Forelimb muscle (tissue), 1 donor: ENCODE data around the gene RNF13. TPM values are rescaled to one million over a fixed set of nuclear protein-coding genes. Genes with fewer than 3 reads are reported as not detected.

Experiments used
- DNase-seq: peaks from one replicate; pipeline ENCODE4 v3.0.0-alpha.2; 2013; ENCODE audit warnings: low read depth
- polyA plus RNA-seq: library from polyadenylated mRNA; unstranded; fragments of 120-200 nt; gene quantifications from one replicate; pipeline ENCODE4 v1.2.1, GENCODE V29; 2013; ENCODE audit not compliant: insufficient read length

Gene RNF13, protein sequence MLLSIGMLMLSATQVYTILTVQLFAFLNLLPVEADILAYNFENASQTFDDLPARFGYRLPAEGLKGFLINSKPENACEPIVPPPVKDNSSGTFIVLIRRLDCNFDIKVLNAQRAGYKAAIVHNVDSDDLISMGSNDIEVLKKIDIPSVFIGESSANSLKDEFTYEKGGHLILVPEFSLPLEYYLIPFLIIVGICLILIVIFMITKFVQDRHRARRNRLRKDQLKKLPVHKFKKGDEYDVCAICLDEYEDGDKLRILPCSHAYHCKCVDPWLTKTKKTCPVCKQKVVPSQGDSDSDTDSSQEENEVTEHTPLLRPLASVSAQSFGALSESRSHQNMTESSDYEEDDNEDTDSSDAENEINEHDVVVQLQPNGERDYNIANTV
- polyA plus RNA-seq = 33.2 TPM

DNA sequence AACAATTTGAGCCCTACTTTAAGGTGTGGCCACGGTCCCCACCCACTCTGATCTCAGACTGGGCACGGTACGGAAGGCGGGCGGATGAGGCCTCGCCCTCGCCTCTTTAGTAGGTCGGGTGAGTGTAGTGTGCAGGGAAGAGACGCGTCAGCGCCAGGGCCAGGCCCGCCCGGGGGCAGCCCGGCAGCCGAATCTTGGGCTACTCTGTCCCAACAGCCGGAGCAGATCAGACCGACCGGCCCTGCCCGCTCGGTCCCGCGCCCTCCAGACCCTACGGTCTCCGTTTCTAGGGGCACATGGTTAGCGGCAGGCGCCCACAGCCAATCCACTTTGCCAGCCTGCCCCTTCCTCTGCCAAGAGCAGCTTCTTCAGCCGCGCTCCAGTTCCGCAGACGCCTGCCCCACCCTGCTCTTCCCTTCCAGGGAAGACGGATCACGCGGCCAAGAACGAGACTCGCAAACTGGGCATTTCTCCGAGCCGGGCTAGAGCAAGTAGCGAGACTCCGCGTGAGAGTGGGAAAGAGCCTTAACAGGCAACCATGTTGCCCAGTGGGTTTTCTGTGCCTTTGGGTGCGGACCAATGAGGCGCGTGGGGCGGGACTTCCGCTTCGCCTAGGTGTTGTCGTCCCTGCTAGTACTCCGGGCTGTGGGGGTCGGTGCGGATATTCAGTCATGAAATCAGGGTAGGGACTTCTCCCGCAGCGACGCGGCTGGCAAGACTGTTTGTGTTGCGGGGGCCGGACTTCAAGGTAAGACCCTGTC lies at the start of gene RNF13:
Gene RNF13, plus strand, starts transcription at position 610 of the 761 bp plus-strand sequence. CDS start 32,812 bp downstream, outside the sequence.
- peak; percentile 92 for DNase-seq

GRCh38 chr3:149763565-149764195 lies 49.3 kb upstream of the RNF13 start:
- no peak for DNase-seq

- no peak for DNase-seq
Measured at GRCh38 chr3:149764302-149764701, 48.7 kb upstream of the RNF13 start.

GRCh38 chr3:149765762-149766334 lies 47.2 kb upstream of the RNF13 start:
- no peak for DNase-seq

GRCh38 chr3:149767720-149768119 lies 45.3 kb upstream of the RNF13 start:
- DNase-seq = no peak

DNA sequence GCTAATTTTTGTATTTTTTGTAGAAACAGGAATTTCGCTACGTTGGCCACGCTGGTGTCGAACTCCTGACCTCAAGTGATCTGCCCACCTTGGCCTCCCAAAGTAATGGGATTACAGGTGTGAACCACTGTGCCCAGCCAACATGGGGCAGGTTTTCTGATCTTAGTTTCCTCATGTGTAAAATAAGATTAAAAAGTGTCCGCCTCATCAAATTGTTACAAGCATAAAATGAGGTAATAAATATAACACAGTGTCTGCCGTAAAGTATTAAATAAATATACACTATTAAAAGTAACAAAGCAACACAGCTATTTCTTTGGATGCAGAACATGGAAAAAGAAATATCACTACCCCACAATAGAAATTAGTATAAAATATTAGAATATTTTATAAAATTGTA lies 44.3 kb upstream of the RNF13 start:
- DNase-seq = no peak

DNA sequence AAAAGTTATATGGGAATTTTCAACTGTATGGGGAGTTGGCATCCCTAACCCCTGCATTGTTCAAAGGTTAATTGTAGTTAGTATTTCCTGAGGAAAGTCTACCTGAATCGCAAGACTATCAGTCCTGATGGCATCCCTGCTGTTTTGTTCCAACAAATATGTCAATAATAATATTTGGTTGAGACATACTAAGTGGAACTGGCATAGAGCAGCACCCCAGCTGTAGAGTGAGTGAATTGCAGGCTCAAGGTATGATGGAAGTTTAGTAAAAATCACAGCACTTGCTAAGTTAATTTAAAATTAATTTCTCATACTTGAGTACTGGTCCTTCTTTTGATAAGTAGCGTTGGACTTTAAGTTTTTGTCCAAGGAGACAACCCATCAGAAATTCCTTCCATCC lies 42.8 kb upstream of the RNF13 start:
- DNase-seq = no peak

GRCh38 chr3:149771652-149772271 lies 41.3 kb upstream of the RNF13 start:
- no peak for DNase-seq

DNA sequence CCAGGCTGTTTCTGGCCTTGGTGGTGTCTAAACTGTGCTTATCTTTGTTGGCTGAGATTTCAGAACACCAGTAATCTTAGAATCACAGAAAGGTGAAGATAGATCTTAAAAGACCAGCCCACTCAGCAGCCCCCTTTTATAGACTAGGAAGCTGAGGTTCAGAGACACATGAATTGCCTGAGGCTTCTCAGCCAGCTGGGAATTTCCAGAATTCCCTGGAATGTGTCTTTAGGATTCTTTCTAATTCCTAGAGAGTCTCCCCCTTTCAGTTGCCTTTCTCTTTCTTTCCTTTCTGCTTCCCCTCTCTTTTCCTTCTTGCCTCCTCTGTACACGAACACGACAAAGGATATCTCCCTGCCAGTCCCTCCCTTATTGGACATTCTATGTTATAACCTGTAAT lies 40.2 kb upstream of the RNF13 start:
- DNase-seq = no peak

- no peak for DNase-seq
Measured at GRCh38 chr3:149776170-149776569, 36.8 kb upstream of the RNF13 start.

DNA sequence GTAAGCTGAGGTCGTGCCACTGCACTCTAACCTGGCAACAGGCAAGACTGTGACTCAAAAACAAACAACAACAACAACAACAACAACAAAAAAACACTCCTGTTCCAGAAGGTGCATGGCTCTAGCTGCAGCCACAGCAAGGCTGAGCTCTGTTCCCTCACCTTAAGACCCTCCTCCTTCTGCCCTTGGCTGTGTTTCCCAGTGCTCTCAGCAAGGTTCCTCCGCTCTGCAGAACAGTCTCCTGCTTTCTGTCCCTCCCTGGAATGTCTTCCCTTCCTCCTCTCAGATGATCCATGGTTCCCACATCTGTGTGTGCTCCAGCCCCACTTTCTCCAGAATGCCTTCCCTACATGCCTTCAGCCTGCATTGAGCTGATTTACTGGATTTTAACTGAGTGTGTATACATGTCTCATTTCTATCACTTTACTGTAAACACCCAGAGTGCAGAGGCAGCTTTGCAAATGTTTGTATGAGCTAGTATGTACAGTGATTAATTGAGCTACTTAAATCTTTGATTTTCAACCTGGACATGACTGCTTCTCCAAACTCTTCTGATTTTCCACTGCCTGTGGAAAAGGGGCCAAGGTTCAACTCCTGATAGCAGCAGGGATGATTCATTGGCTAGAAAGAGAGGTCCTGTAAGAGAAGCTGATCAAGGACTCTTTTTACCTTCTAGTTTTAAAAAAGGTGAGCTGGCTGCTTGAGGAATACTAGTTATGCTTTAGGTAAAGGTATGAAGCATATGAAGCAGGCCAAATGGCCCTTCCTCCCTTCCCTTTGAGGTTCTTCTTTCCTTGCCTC lies 35.4 kb upstream of the RNF13 start:
- DNase-seq = no peak

- DNase-seq = no peak
Measured at GRCh38 chr3:149781211-149781610, 31.8 kb upstream of the RNF13 start.

DNA sequence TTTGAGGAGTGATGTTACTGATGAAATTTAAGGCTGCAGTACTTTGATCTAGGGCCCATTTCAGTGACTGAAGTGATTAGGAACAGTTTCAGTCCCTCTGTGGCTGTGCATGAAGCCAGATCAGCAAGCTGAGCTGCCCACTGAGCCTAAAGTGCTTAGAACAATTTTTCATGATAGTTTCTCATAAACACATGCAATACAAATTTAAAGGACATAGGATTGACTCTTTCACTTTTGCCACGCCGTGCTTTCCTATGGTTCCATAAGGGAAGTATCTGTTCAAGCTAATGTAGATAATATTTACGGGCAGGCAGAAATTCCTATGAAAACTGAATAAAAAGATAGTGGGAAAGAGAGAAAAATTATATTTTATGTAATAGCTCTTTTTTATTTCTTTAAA lies 31.3 kb upstream of the RNF13 start:
- no peak for DNase-seq

DNA sequence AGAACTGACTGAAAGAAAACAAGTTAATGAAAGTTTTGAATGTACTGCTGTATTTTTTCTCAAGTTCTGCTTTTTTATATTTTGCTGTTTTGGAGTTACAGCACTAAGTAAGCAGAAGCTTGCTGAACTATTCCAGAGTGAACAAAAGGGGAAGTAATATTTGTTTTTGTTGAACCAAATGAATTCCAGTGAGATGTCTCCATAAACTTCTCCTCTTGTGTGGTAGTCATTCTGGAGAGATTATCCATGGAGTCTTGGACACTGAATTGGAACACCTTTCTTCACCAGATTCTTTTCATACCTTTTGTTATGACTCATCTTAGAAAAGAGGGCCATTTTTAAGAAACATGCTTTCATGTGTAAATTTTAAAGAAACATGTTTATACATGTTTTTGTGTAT lies 29.4 kb upstream of the RNF13 start:
- no peak for DNase-seq

DNA sequence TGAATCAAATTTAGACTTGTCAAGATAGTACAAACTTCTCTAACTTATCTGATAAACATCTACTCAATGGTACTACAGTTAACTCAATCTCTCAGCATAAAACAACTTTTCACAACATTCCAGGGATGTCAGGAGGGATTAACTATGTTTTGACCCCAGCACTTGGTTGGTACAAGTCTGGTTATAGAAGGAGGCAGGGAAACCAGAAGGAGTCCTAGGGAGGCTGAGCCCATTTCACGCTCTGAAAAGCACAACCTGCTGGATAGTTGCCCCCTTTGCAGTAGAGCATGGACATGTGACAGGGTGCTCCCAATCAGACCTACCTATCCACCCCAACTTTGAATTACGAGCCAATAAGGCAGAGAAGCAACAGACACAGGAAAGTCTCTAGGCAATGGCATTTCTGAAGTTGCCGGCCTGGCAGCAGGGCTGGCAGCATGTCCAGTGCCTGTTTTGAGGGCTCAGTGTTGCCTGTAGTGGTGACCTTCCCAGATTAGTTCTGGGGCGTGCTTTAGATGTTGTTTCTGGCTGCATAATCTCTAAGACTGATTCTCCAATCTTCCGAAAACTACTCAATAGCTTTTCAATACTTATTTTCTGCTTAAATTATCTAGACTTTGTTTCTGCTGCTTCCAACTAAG lies 28.8 kb upstream of the RNF13 start:
- no peak for DNase-seq

DNA sequence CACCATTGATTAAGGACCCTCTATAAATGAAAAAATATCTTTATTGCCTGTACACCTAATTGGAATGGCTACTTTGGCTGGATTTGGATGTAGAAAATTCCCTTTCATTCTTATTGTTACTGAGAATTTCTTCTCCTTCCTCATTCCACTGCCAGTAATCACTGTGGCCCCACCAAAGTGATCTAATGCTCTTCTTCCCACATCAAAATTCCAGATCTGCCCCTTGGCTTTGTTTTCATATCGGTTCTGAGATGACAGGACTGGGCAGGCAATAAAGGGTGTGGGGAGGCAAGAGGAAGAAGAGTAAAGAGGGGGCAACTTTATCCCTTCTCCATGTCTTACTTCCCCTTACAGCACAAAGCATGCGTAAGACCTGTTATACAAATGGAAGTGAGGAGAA lies 22.7 kb upstream of the RNF13 start:
- no peak for DNase-seq

GRCh38 chr3:149790698-149791097 lies 22.3 kb upstream of the RNF13 start:
- DNase-seq = no peak

DNA sequence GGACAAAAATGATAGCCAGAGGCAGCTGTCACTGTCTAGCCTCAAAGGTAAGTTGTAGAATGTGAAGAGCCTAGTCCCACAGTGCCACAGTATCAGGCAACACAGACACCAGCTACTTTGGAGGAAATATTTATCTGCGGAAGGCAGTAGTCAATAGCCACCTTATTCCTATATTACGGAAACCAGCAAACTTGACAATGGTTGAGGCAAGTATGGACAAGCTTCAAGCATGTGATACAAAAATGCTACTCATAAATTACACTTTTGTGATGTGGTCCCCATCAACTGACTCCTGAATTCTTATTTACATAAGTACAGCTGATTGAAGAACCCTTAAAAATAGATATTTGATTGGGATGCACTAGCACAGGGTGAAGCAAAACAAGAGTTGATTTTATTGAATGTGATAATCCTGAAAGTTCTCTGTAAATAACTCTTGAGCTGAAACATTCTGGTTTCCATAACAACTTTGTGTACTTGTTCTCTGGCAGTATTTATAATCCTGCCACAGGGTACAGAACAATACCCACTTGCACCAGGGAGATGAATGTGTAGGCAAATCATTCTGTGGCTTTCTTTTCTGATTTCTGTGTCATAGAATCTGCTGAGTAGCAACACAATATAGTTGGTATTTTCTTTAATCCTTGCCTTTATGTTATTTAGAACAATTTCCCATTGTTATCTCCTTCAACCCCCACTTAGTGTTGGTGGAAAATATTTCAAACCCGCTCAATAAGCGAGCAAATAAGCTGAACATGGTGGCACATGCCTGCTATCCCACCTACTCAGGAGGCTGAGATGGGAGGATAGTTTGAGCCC lies 20.4 kb upstream of the RNF13 start, which contains the start of gene ANKUB1:
Gene ANKUB1, minus strand, starts transcription at position 103 of the 819 bp plus-strand sequence. CDS start 188 bp downstream, outside the sequence.
- no peak for DNase-seq

DNA sequence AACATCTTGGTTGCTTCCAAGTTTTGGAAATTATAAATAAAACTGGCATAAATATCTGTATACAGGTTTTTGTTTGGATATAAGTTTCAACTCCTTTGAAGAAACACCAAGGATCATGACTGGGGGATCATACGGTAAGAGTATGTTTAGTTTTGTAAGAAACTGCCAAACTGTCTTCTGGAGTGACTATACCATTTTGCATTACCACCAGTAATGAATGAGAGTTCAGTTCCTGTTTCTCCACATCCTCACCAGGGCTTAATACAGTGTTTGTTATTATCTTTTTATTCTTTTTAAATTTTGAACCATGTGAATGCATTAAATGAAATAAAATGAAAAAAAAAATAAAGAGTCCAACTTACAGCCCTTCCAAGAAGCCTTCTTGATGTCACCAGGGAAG lies 17.0 kb upstream of the RNF13 start:
- no peak for DNase-seq
